Ovary (tissue), 3 donors: ENCODE data around the gene RND2.

ENCODE experiments used
- CTCF ChIP-seq, 3 donors: fragments of 450-650 bp in 2 of 3; fragments of 200-600 bp in 1 of 3; IDR thresholded peaks; one replicate each; pipeline versions ENCODE4 v1.5.1 to v1.8.0; 2016 to 2022; ENCODE audit warnings: antibody characterized with exemption in 3 of 3, mild to moderate bottlenecking in 1 of 3
- EP300 ChIP-seq: sonication (generic); formaldehyde crosslinking; IDR thresholded peaks from one replicate; pipeline ENCODE4 v1.6.1; 2017; ENCODE audit warnings: antibody characterized with exemption
- donor health status: DM: no; HTN: no; CAD: no.

- no peak for TF ChIP-seq CTCF (IDR thresholded peaks at IDR 0.05)
- TF ChIP-seq EP300, result no peak
These were observed 49.8 kb upstream of the RND2 start for GRCh38 chr17:42975265-42975664.
